ENCODE measurements around the gene FBXL17.

- no peak for TF ChIP-seq CTCF (IDR thresholded peaks at IDR 0.05)
- no peak for TF ChIP-seq POLR2A (IDR thresholded peaks at IDR 0.05)
Measured at GRCh38 chr5:108025957-108026356, 355.9 kb downstream of the FBXL17 start.
